Stimulated activated naive CD8-positive, alpha-beta T cell treated with anti-CD3 and anti-CD28 coated beads, Interleukin-15, amount 100 ng/mL, for 72 hours (primary cell): ENCODE data around the gene MYO19.
"Not testable (repeated sequence)": the region's sequence is repeated elsewhere in the genome, so short reads cannot be mapped to it uniquely, and the experiment has no call there.

Source experiments
- ATAC-seq: fragments of 150-1000 bp; cut with Tn5 transposase; 2 replicates; pipeline ENCODE4 v1.10.0; 2021; ENCODE audit warnings: mild to moderate bottlenecking, moderate library complexity
- DNase-seq, 2 donors: peaks; one replicate each; pipeline ENCODE4 v3.0.0; 2021 to 2022
- H3K27ac Mint-ChIP-seq, 2 donors: one replicate each; pipeline ENCODE4 v1.8.0; 2022; ENCODE audit warnings: mild to moderate bottlenecking in 2 of 2, mixed read lengths in 2 of 2, moderate library complexity in 2 of 2
- H3K27me3 Mint-ChIP-seq: one replicate; pipeline ENCODE4 v1.8.0; 2022; ENCODE audit warnings: mixed read lengths
- H3K4me1 Mint-ChIP-seq: one replicate; pipeline ENCODE4 v1.8.0; 2022; ENCODE audit warnings: mild to moderate bottlenecking, mixed read lengths
- H3K4me3 Mint-ChIP-seq, 2 donors: one replicate each; pipeline ENCODE4 v1.8.0; 2022; ENCODE audit warnings: mild to moderate bottlenecking in 2 of 2, mixed read lengths in 2 of 2, moderate library complexity in 1 of 2
- H3K9me3 Mint-ChIP-seq, 2 donors: one replicate each; pipeline ENCODE4 v1.8.0; 2022; ENCODE audit warnings: mixed read lengths in 2 of 2

Gene MYO19

DNA sequence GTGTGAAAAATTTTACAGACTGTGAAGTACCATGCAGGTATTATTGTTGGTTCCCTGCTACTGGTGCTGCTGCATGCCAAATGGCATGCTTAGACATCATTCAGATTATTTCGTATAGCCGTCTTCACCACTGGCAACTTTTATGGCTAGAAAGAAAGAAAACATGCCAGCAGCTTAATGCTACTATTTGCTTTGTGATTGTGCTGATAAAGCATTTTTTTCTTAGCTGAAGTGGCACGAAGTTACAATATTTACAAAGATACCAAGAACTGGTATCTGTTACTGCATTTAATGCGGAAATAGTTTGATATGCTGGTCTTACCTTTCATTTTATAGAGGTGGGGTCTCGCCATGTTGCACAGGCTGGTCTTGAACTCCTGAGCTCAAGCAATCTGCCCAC lies 40.0 kb downstream of the MYO19 start:
- Mint-ChIP-seq H3K4me1 (peaks cover 22% of the 10 kb centered on the region), H3K27me3 (no peaks in the 10 kb centered on the region), H3K9me3 (no peaks in the 10 kb centered on the region), H3K27ac (no peak overlapping the region), H3K4me3 (no peak overlapping the region)
- ATAC-seq (no peak), DNase-seq (no peak)

DNA sequence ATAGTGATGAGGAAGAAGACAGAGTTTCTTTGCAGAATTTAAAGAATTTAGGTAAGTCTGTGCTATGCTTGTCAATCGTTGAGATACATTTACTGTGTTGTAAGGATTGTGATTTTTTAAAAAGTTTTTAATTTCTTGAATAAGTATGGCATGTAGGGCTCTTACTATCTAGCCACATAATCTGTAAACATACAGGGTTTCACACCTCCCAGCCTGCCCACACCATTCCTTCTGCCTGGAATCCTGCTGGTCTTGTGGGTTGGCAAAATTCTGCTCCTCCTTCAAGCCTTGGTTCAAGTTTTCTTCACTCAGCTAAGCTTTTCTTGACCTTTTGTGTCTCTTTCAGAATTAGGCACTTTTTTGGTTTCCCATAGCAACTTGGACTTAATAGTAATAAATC lies 40.7 kb downstream of the MYO19 start:
- Mint-ChIP-seq H3K9me3 (no peaks in the 10 kb centered on the region), H3K4me1 (peaks cover 28% of the 10 kb centered on the region), H3K27ac (peak overlapping the region in 1 of 2 donors; percentile 22), H3K4me3 (no peak overlapping the region), H3K27me3 (no peaks in the 10 kb centered on the region)
- DNase-seq = no peak
- no peak for ATAC-seq

DNA sequence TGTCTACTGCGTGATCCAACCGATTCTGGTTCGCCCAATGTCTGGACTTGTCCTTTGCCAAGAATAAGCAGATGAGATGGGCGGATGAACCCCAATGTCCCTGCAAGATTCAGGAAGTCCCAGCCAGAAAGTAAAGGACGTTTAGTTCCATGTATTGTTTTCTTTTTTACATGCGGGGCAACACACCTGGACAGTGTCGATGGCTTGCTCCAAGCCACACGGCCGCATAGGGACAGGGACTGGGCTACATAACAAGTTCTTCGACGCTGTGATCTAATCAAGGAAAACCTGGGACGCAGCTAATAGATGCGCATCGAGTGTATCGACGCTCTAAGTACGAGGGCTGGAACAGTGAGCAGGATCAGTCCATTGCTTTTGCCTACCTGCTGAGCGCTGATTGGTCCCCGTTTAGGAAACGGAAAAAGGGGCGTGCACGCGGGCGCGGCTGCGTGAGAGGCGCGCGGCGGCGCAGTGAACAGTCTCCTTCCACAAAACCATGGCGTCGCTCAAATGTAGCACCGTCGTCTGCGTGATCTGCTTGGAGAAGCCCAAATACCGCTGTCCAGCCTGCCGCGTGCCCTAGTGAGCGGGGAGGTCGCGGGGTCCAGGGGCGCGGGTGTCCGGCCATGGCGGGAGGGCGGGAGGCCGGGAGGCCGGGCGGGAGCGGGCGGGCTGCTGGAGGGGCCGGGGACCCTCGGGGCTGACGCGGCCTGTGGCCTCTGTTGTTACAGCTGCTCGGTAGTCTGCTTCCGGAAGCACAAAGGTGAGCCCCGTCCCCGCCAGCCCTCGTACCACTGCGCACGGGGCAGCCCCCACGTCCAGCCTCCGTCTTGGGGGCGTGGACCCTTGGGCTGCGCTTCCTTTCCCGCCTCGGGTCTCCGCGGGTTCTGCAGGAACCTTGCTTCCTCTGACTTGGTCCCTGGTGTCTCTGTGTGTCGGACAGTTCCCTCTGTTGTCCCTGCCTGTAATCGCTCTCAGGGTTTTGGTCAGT lies 48.2 kb downstream of the MYO19 start, which contains the start of gene ZNHIT3:
TSS of gene ZNHIT3 (plus strand) at position 478 of the 991 bp plus-strand sequence. CDS start at position 497, 19 bp downstream.
- H3K27me3 Mint-ChIP-seq = peaks cover 24% of the 10 kb centered on the region
- ATAC-seq (peak; percentile 95), DNase-seq (peak; percentile 87 to 92)
- peaks cover 72% of the 10 kb centered on the region for H3K4me1 Mint-ChIP-seq
- peak within 1 kb of the TSS; percentile 99 for H3K27ac Mint-ChIP-seq
- peak within 1 kb of the TSS; percentile 94 to 97 for H3K4me3 Mint-ChIP-seq
- H3K9me3 Mint-ChIP-seq = no peaks in the 10 kb centered on the region

DNA sequence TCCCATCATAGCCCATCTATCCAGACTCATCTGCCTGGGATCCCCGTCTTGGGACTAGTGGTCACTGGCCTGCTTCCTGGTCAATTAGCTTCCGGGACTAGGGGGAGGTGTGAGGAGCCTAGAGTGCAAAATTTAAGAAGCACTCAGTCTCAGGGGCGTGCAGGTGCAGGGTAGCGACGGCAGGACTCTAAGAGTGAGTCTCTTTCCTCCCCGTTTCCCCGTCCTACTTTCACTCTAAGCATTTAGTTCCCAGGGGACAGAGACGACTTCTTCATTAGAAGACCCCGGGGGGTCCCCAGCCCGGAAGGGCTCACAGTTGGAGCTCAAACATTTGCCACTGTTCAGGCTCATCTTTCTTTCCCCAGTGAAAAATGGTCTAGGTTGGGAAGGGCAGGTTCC lies 48.9 kb downstream of the MYO19 start:
- ATAC-seq (no peak), DNase-seq (no peak)
- peak overlapping the region; percentile 90 to 99 for H3K27ac Mint-ChIP-seq
- peak overlapping the region; percentile 94 to 97 for H3K4me3 Mint-ChIP-seq
- peaks cover 65% of the 10 kb centered on the region for H3K4me1 Mint-ChIP-seq
- no peaks in the 10 kb centered on the region for H3K9me3 Mint-ChIP-seq
- H3K27me3 Mint-ChIP-seq = peaks cover 25% of the 10 kb centered on the region

DNA sequence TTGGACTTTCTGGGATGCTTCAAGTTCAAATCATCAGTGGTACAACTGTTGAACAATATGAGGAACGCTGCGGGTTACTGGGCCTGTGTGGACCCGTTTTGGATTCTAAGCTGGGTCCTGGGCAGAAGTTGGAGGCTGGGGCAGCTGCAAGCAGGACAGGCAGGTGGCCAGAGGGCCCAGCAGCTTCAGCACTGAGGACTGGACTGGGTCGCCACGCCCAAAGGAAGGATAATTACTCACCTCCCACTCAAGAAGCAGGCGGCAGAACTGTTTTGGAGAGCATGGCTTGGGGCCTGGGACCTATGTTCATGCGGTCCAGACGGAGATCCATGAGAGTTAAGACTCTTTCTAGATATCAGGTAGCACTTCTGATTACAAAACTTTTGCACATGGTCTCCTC lies 49.6 kb downstream of the MYO19 start:
- Mint-ChIP-seq H3K27me3 (peaks cover 25% of the 10 kb centered on the region), H3K4me1 (peaks cover 60% of the 10 kb centered on the region), H3K9me3 (no peaks in the 10 kb centered on the region), H3K27ac (peak overlapping the region in 1 of 2 donors; percentile 10), H3K4me3 (peak overlapping the region; percentile 94 to 97)
- ATAC-seq (no peak), DNase-seq (no peak)

DNA sequence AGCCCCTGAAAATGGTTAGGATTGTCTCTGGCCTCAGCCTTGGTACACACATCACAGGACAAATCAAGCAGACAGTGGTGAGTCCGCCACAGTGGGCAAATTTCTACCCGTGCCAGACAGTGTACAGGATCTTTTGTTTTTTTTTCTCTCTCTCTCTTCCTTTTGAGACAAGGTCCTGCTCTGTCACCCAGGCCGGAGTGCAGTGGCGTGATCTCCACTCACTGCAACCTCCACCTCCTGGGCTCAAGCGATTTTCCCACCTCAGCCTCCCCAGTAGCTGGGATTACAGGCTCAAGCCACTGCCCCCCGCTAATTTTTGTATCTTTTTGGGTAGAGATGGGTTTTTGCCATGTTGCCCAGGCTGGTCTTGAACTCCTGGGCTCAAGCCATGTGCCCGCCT lies 50.6 kb downstream of the MYO19 start:
- not testable (repeated sequence) for H3K27ac Mint-ChIP-seq, DNase-seq, H3K9me3 Mint-ChIP-seq, ATAC-seq
- Mint-ChIP-seq H3K4me3 (peak overlapping the region in 1 of 2 donors; percentile 71), H3K4me1 (peaks cover 51% of the 10 kb centered on the region), H3K27me3 (peaks cover 30% of the 10 kb centered on the region)

DNA sequence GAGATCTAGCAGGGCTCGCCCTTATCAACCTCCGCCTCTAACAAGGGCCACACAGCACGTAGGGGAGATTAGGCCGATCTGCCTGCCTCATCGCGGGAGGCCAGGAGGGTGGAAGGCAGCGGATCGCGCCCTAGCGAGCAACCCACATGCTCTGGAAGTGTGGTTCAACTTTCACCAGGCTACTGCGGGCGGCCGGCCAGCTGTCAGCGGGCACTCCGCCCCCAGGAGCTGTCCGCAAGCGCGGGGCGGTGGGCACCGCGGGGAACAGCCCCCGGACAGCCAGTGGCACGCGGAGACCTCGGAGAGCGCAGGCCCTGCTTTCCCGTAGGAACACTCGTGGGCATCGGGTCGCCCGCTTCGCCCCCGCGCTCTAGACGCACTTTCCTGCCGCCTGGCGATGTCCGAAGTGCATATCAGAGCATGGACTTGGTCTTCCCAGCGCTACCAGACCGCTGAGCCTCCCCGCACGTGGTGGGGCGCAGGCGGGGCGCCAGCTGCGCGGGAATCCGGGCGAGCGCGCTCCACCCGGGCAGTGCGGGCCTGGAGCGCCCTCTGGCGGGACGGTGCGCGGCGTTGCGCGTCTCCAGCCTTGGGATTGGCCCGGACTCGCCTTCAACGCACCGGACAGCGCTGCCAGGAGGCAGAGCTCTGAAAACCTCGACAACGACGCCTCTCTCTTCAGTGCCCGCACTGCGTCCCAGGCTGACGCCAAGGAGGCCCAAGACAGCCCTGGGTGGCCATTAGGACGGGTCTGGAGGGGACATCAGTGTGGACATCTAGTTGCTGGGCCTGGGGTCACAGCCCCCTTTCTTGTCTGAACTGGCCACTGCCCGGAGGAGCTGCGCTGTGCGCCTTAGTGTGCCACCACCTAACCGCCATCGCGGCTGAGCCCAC lies 51.8 kb downstream of the MYO19 start:
- Mint-ChIP-seq H3K4me1 (peaks cover 46% of the 10 kb centered on the region), H3K27ac (peak overlapping the region; percentile 74 to 77), H3K9me3 (no peaks in the 10 kb centered on the region), H3K4me3 (peak overlapping the region; percentile 71 to 77), H3K27me3 (peaks cover 32% of the 10 kb centered on the region)
- DNase-seq (peak; percentile 87 to 91), ATAC-seq (peak; percentile 81)

DNA sequence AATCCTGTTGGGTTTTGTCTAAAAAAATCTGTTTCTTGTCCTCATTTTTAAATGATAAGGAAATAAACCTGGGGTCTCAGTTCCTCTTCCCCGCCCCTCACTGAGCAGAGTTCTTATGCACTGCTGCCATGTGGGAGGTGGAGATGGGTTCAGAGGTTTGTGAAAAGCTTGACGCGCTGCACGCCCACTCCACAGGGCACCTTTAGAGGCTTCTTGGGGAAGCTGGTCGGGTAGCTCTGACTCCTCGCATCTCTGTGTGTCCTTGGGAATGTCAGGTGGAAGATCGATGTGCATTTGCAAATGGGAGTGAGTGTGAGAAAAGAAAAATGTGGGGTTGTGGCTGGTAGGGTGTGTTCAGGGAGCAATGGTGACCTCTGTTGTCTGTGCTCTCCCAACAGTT lies 52.8 kb downstream of the MYO19 start:
- H3K9me3 Mint-ChIP-seq = no peaks in the 10 kb centered on the region
- peaks cover 39% of the 10 kb centered on the region for H3K27me3 Mint-ChIP-seq
- H3K4me3 Mint-ChIP-seq = peak overlapping the region in 1 of 2 donors; percentile 38
- DNase-seq (no peak), ATAC-seq (no peak)
- H3K4me1 Mint-ChIP-seq = peaks cover 39% of the 10 kb centered on the region
- H3K27ac Mint-ChIP-seq = no peak overlapping the region

DNA sequence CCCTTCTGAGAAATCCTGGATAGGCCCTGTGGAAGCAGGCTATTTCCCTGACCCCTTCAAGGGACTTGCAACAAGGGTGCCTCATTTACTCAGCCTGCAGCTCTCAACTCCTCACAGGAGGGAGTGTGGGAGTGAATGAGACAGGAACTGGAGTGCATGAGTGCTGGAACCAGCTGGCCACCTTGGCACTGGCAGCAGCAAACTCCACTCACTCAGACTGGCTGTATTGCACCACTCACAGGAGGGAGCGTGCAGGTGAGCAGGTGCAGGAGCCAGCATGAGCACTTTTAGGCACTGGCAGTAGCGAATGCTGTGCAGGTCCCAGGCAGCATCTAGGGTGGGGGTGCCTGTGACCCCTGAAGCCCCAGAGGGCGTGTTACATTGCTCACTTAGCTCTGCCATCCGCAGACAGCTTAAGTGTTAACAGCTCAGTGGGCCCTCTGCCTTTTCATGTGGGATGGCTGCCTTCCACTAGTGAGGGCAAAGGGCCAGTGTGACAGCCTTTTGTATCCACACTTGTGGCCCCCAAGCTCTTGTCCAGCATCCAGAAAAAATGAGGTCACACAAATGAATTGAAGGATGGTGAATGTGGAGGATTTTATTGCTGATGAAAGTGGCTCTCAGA lies 59.2 kb downstream of the MYO19 start:
- Mint-ChIP-seq H3K27ac (no peak overlapping the region), H3K27me3 (peaks cover 29% of the 10 kb centered on the region), H3K9me3 (no peaks in the 10 kb centered on the region), H3K4me1 (no peaks in the 10 kb centered on the region), H3K4me3 (no peak overlapping the region)
- DNase-seq = no peak
- ATAC-seq = no peak

DNA sequence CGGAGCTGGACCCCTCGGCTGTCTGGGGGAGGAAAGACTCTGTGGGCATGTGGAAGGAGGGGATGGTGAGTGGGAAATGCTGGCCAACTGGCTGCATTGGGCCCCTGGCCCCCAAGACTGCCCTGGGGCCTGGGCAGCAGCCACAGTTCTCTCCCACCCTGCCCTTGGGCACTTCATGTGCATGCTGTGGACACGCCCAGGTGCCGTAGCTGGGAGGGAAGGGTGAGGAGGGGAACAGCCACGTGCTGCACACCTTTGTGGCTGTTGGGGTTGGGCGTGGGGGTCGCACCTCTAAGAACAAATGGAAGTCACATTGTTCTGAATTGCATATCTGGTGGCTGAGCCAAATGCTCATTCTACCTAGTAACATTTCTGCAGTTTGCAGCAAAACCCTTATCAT lies 60.1 kb downstream of the MYO19 start:
- Mint-ChIP-seq H3K27me3 (peaks cover 32% of the 10 kb centered on the region), H3K4me1 (no peaks in the 10 kb centered on the region), H3K9me3 (no peaks in the 10 kb centered on the region), H3K27ac (no peak overlapping the region), H3K4me3 (no peak overlapping the region)
- ATAC-seq = no peak
- DNase-seq = no peak

DNA sequence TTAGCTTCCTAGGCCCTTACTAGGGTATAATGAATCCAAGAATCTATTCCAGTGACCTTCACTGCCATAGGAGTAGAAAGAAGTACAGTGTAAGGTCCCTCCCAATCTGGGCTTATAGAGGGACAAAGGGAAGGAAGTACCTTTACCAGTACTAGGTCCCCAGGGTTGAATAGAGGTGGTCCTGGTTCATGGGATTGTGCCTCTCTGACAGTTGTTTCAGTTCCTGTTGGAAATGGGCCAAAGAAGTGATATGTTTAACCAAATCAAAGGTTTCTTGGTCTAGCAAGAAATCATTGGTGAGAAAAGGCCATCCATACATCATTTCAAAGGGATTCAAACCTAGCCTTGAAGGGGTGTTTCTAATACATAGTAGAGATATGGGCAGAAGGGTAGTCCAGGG lies 64.2 kb downstream of the MYO19 start:
- Mint-ChIP-seq H3K27me3 (peaks cover 36% of the 10 kb centered on the region), H3K4me3 (no peak overlapping the region), H3K9me3 (no peaks in the 10 kb centered on the region), H3K27ac (no peak overlapping the region), H3K4me1 (no peaks in the 10 kb centered on the region)
- no peak for DNase-seq
- ATAC-seq = no peak

DNA sequence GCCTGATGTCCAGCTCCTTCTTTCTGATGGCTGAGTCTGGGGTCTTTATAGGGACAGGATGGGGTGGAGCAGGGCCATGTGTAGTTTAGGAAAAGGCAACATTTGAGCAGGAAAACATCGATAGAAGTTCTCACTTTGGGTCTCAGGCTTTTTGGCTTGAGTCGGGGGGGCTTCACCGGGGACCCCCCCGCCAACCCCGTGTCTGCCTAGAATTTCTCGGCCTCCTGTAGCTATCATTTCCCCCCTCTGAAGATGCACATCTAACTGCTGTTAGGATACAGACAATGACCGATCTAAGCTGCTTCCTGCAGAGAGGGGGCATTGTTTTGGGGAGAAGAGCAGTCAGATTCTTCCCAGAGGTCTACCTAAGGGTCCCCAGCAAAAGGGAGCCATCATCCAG lies 64.9 kb downstream of the MYO19 start:
- ATAC-seq = no peak
- Mint-ChIP-seq H3K27me3 (peaks cover 38% of the 10 kb centered on the region), H3K27ac (no peak overlapping the region), H3K9me3 (no peaks in the 10 kb centered on the region), H3K4me3 (no peak overlapping the region), H3K4me1 (no peaks in the 10 kb centered on the region)
- DNase-seq = no peak

DNA sequence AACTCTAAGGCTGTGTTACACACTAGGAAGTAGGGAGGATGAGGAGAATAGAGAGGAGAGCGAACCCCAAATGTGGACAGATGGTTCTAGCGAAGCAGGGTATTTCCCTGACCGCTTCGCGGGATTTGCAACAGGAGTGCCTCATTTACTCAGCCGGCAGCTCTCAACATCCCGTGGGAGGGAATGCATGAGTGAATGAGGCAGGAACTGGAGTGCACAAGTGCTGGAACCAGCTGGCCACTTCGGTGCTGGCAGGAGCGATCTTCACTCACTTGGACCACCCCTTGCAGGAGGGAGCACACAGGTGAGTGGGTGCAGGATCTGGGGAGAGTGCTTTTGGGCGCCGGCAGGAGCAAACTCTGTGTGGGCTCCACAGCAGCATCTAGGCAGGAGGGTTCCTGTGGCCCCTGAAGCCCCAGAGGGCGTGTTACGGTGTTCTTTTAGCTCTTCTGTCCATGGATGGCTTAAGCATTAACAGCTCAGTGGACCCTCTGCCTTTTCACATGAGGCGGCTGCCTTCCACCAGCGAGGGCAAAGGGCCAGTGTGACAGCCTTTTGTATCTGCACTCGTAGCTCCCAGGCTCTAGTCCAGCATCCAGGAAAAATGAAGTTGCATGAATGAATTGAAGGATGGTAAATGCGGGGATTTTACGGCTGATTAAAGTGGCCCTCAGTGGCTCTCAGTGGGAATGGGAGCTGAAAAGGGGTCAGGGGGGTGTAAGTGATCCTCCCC lies 65.6 kb downstream of the MYO19 start:
- no peak overlapping the region for H3K27ac Mint-ChIP-seq
- no peak overlapping the region for H3K4me3 Mint-ChIP-seq
- no peak for DNase-seq
- H3K27me3 Mint-ChIP-seq = peaks cover 41% of the 10 kb centered on the region
- ATAC-seq = no peak
- no peaks in the 10 kb centered on the region for H3K4me1 Mint-ChIP-seq
- H3K9me3 Mint-ChIP-seq = no peaks in the 10 kb centered on the region

DNA sequence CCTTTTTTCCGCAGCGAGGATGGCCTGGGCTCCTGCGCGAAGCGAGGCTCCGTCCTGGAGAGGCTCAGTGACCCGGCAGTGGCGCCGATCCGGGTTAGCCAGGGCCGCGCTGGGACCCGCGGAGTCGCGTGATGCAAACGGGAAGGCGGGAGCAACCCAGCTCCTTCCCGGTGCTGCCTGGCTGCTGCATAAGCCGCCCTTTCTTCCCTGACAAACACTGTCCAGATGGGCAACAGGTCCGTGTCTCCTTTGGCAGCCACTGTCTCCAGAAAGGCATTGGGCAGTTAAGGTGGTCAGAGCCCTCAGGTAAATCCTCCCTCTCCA lies 69.9 kb downstream of the MYO19 start:
- ATAC-seq (no peak), DNase-seq (no peak)
- peaks cover 78% of the 10 kb centered on the region for H3K27me3 Mint-ChIP-seq
- H3K27ac Mint-ChIP-seq = no peak overlapping the region
- H3K4me1 Mint-ChIP-seq = no peaks in the 10 kb centered on the region
- H3K9me3 Mint-ChIP-seq = no peaks in the 10 kb centered on the region
- H3K4me3 Mint-ChIP-seq = no peak overlapping the region
